CD14-positive monocyte (primary cell): ENCODE results near the gene CRTC3. TPM values are rescaled to one million over a fixed set of nuclear protein-coding genes. Genes with fewer than 3 reads are reported as not detected.

Experiments
- DNase-seq, 3 donors: peaks; one replicate each; pipeline ENCODE4 v3.0.0-alpha.2; 2011 to 2022
- H2AFZ ChIP-seq: 2 replicates; pipeline ENCODE4 v1.6.0; 2012; ENCODE audit warnings: mild to moderate bottlenecking, low read depth, low read length, inconsistent platforms; ENCODE audit not compliant: insufficient read depth, poor library complexity, severe bottlenecking
- H3K27ac ChIP-seq, 2 donors: 1 replicate in 1 of 2; 2 replicates in 1 of 2; pipeline ENCODE4 v1.5.1; 2012 to 2013; ENCODE audit warnings: low read length in 2 of 2, control low read depth in 1 of 2, inconsistent platforms in 1 of 2, low read depth in 1 of 2, mild to moderate bottlenecking in 1 of 2
- H3K27me3 ChIP-seq, 2 donors: one replicate each; pipeline versions ENCODE4 v1.6.0 to v1.6.1; 2011 to 2013; ENCODE audit warnings: low read length in 2 of 2; ENCODE audit not compliant: control insufficient read depth in 2 of 2, insufficient read depth in 2 of 2
- H3K36me3 ChIP-seq, 2 donors: replicated peaks in 1 of 2; 1 replicate in 1 of 2; 2 replicates in 1 of 2; pipeline versions ENCODE4 v1.5.1 to v1.6.1; 2012 to 2013; ENCODE audit warnings: low read length in 2 of 2, control low read depth in 1 of 2, inconsistent platforms in 1 of 2, mild to moderate bottlenecking in 1 of 2; ENCODE audit not compliant: insufficient read depth in 2 of 2, control insufficient read depth in 1 of 2
- H3K4me1 ChIP-seq, 2 donors: 1 replicate in 1 of 2; 2 replicates in 1 of 2; pipeline versions ENCODE4 v1.5.1 to v1.6.1; 2012 to 2013; ENCODE audit warnings: low read length in 2 of 2, control low read depth in 1 of 2, inconsistent platforms in 1 of 2, mild to moderate bottlenecking in 1 of 2, moderate library complexity in 1 of 2; ENCODE audit not compliant: insufficient read depth in 2 of 2, control insufficient read depth in 1 of 2
- H3K4me2 ChIP-seq: replicated peaks from 2 replicates; pipeline ENCODE3; 2012; ENCODE audit warnings: low read length, moderate library complexity, mild to moderate bottlenecking; ENCODE audit not compliant: poor library complexity, severe bottlenecking; ENCODE audit errors: extremely low read depth
- H3K4me3 ChIP-seq, 3 experiments: fragments of 200-600 bp in 1 of 3; sonication (generic) in 1 of 3; replicated peaks in 1 of 3; 1 replicate in 2 of 3; 2 replicates in 1 of 3; pipeline ENCODE4 v1.5.1; 2011 to 2013; ENCODE audit warnings: low read length in 3 of 3, mild to moderate bottlenecking in 3 of 3, control low read depth in 2 of 3, low read depth in 2 of 3, inconsistent platforms in 1 of 3, moderate library complexity in 1 of 3
- H3K79me2 ChIP-seq: 2 replicates; pipeline ENCODE4 v1.6.0; 2012; ENCODE audit warnings: mild to moderate bottlenecking, control low read depth, inconsistent platforms, low read length, moderate library complexity; ENCODE audit not compliant: insufficient read depth
- H3K9ac ChIP-seq: 2 replicates; pipeline ENCODE4 v1.6.0; 2017; ENCODE audit warnings: low read length, mild to moderate bottlenecking; ENCODE audit not compliant: insufficient read depth, poor library complexity, severe bottlenecking
- H3K9me3 ChIP-seq, 2 donors: replicated peaks in 1 of 2; 1 replicate in 1 of 2; 2 replicates in 1 of 2; pipeline versions ENCODE4 v1.5.1 to v1.6.1; 2012 to 2013; ENCODE audit warnings: low read length in 2 of 2, control low read depth in 1 of 2; ENCODE audit not compliant: control insufficient read depth in 1 of 2, insufficient read depth in 1 of 2
- H4K20me1 ChIP-seq: 2 replicates; pipeline ENCODE4 v1.6.0; 2012; ENCODE audit warnings: mild to moderate bottlenecking, low read length, control low read depth, moderate library complexity; ENCODE audit not compliant: insufficient read depth
- H3K27ac Mint-ChIP-seq, 7 donors: one replicate each; pipeline ENCODE4 v1.8.0; 2020; ENCODE audit warnings: mild to moderate bottlenecking in 7 of 7, mixed read lengths in 7 of 7, moderate library complexity in 6 of 7, inconsistent platforms in 2 of 7
- H3K27me3 Mint-ChIP-seq, 3 donors: one replicate each; pipeline ENCODE4 v1.8.0; 2021 to 2022; ENCODE audit warnings: low read depth in 3 of 3, mild to moderate bottlenecking in 3 of 3, mixed read lengths in 3 of 3, moderate library complexity in 3 of 3, inconsistent platforms in 1 of 3
- H3K36me3 Mint-ChIP-seq, 2 donors: one replicate each; pipeline ENCODE4 v1.8.0; 2020; ENCODE audit warnings: mixed read lengths in 2 of 2, inconsistent platforms in 1 of 2, mild to moderate bottlenecking in 1 of 2
- H3K4me1 Mint-ChIP-seq: one replicate; pipeline ENCODE4 v1.8.0; 2020; ENCODE audit warnings: mild to moderate bottlenecking, mixed read lengths
- H3K4me3 Mint-ChIP-seq, 2 donors: one replicate each; pipeline ENCODE4 v1.8.0; 2020; ENCODE audit warnings: mild to moderate bottlenecking in 2 of 2, mixed read lengths in 2 of 2, moderate library complexity in 1 of 2
- H3K9me3 Mint-ChIP-seq, 7 donors: one replicate each; pipeline ENCODE4 v1.8.0; 2020 to 2022; ENCODE audit warnings: mixed read lengths in 7 of 7, mild to moderate bottlenecking in 6 of 7, moderate library complexity in 6 of 7, inconsistent platforms in 2 of 7
- CTCF ChIP-seq: fragments of 200-600 bp; IDR thresholded peaks from one replicate; pipeline ENCODE4 v1.8.0; 2022; ENCODE audit warnings: antibody characterized with exemption, mild to moderate bottlenecking
- WGBS: methylation state at CpG from one replicate; pipeline ENCODE4 v1.1.5; 2013; ENCODE audit warnings: missing lambda C conversion rate; ENCODE audit not compliant: insufficient coverage; 5-methylcytosine and 5-hydroxymethylcytosine counted together
- intact Hi-C, 2 donors: fragments of 100-400 bp; cut with micrococcal nuclease; formaldehyde crosslinking; loops; one replicate each; pipeline versions ENCODE4 v1.15.0 to v1.15.1; 2023
- polyA plus RNA-seq, 3 donors: library from polyadenylated mRNA; depleted of rRNA in 1 of 3; unstranded in 2 of 3; stranded (reverse) in 1 of 3; fragments of 300-500 nt in 2 of 3; fragments of >200 nt in 1 of 3; fragmentation: Illumina TruSeq in 2 of 3; gene quantifications; 1 replicate in 2 of 3; 2 replicates in 1 of 3; pipeline ENCODE4 v1.2.3, GENCODE V29; 2012 to 2021

CRTC3 gene
- polyA plus RNA-seq, 3 donors: 6.0 to 25.4 (median 12.2) TPM

- Histone ChIP-seq H3K9me3 (peaks cover 0 to 4% of the 10 kb centered on the region in 2 donors), H2AFZ (no peak overlapping the region), H3K79me2 (no peaks in the 10 kb centered on the region), H3K36me3 (no peaks in the 10 kb centered on the region), H3K4me2 (no peak overlapping the region), H4K20me1 (no peaks in the 10 kb centered on the region), H3K9ac (no peak overlapping the region), H3K27me3 (no peaks in the 10 kb centered on the region), H3K4me3 (no peak overlapping the region), H3K27ac (no peak overlapping the region), H3K4me1 (peaks cover 0 to 5% of the 10 kb centered on the region in 2 donors)
- TF ChIP-seq CTCF: no peak
- intact Hi-C loops: loop anchor here (2.0 to 5.0 kb wide), 2 partner anchors 40 to 43 kb away; no protein-coding TSS in a partner anchor
- no peak overlapping the region for H3K27ac Mint-ChIP-seq
- H3K4me1 Mint-ChIP-seq: peaks cover 7% of the 10 kb centered on the region
- DNase-seq: no peak
- peaks cover 0 to 7% (median 2%) of the 10 kb centered on the region in 7 donors for H3K9me3 Mint-ChIP-seq
- peaks cover 0 to 2% (median 0%) of the 10 kb centered on the region in 3 donors for H3K27me3 Mint-ChIP-seq
- WGBS: 40% methylated on average over 1 of the region's 4 CpGs
- H3K4me3 Mint-ChIP-seq: no peak overlapping the region
- no peaks in the 10 kb centered on the region for H3K36me3 Mint-ChIP-seq
These were observed 162.5 kb downstream of the CRTC3 start for GRCh38 chr15:90691982-90692773.

Other genes with a start within 250 kb of the CRTC3 start
- gene ZNF774, start 177.6 kb upstream of the CRTC3 start, polyA plus RNA-seq: under 1 TPM in 2 of 3 donors, not detected in 1; 0.12 to 0.23 TPM
- 100 to 1,000 TPM; 140 to 276 (median 207) TPM for gene IQGAP1, start 141.7 kb upstream of the CRTC3 start, polyA plus RNA-seq
- gene BLM, start 187.4 kb downstream of the CRTC3 start, polyA plus RNA-seq: 1 to 10 TPM in 2 of 3 donors, under 1 TPM in 1; 0.69 to 2.3 (median 1.2) TPM